Endothelial cell (in vitro differentiated cells): Measurements from ENCODE around the gene NFKBIE. TPM values are rescaled to one million over a fixed set of nuclear protein-coding genes. Genes with fewer than 3 reads are reported as not detected.

ENCODE experiments used
- DNase-seq: peaks from one replicate; pipeline ENCODE4 v3.0.0; 2021; ENCODE audit warnings: low spot score
- H3K27ac Mint-ChIP-seq: one replicate; pipeline ENCODE4 v1.8.0; 2021; ENCODE audit warnings: mixed read lengths, inconsistent platforms; ENCODE audit not compliant: unreplicated experiment
- H3K27me3 Mint-ChIP-seq: one replicate; pipeline ENCODE4 v1.8.0; 2021; ENCODE audit warnings: mild to moderate bottlenecking, moderate library complexity, mixed read lengths, inconsistent platforms; ENCODE audit not compliant: unreplicated experiment
- H3K36me3 Mint-ChIP-seq: one replicate; pipeline ENCODE4 v1.8.0; 2021; ENCODE audit warnings: mild to moderate bottlenecking, low read depth, mixed read lengths, inconsistent platforms; ENCODE audit not compliant: unreplicated experiment
- H3K4me1 Mint-ChIP-seq: one replicate; pipeline ENCODE4 v1.8.0; 2021; ENCODE audit warnings: mild to moderate bottlenecking, mixed read lengths, inconsistent platforms; ENCODE audit not compliant: unreplicated experiment
- H3K4me3 Mint-ChIP-seq: one replicate; pipeline ENCODE4 v1.8.0; 2021; ENCODE audit warnings: mild to moderate bottlenecking, mixed read lengths, inconsistent platforms; ENCODE audit not compliant: unreplicated experiment
- H3K9me3 Mint-ChIP-seq: one replicate; pipeline ENCODE4 v1.8.0; 2021; ENCODE audit warnings: mixed read lengths, inconsistent platforms; ENCODE audit not compliant: unreplicated experiment
- CTCF ChIP-seq: fragments of 200-600 bp; sonication (generic); IDR thresholded peaks from one replicate; pipeline ENCODE4 v1.5.0; 2021; ENCODE audit warnings: antibody characterized with exemption; ENCODE audit not compliant: unreplicated experiment
- total RNA-seq: library from RNA; stranded (reverse); fragmentation: NEBNext Ultra II Directional; extraction: Animal tissue kit (Norgen Biotek cat#: 25700); gene quantifications from one replicate; pipeline ENCODE4 v1.2.1, GENCODE V29; 2021; ENCODE audit not compliant: unreplicated experiment

NFKBIE gene
- total RNA-seq, 1 donor from 2014 or later, result 16.7 TPM

- Mint-ChIP-seq H3K9me3 (no peaks in the 10 kb centered on the region), H3K4me1 (peaks cover 37% of the 10 kb centered on the region), H3K27ac (peak overlapping the region; percentile 13), H3K4me3 (peak overlapping the region; percentile 96), H3K27me3 (peaks cover 7% of the 10 kb centered on the region), H3K36me3 (peaks cover 14% of the 10 kb centered on the region)
- DNase-seq, result no peak
- TF ChIP-seq CTCF, result no peak
These were observed 2.6 kb downstream of the NFKBIE start for GRCh38 chr6:44262467-44263353.

GRCh38 chr6:44261581-44261980, 3.8 kb downstream of the NFKBIE start:
- Mint-ChIP-seq H3K9me3 (no peaks in the 10 kb centered on the region), H3K4me1 (peaks cover 40% of the 10 kb centered on the region), H3K27ac (no peak overlapping the region), H3K27me3 (peaks cover 9% of the 10 kb centered on the region), H3K36me3 (peaks cover 17% of the 10 kb centered on the region), H3K4me3 (no peak overlapping the region)
- TF ChIP-seq CTCF, result no peak
- DNase-seq, result no peak

- Mint-ChIP-seq H3K4me3 (peak overlapping the region; percentile 13), H3K36me3 (peaks cover 23% of the 10 kb centered on the region), H3K9me3 (no peaks in the 10 kb centered on the region), H3K27me3 (peaks cover 13% of the 10 kb centered on the region), H3K27ac (peak overlapping the region; percentile 49), H3K4me1 (peaks cover 49% of the 10 kb centered on the region)
- DNase-seq, result no peak
- TF ChIP-seq CTCF, result no peak
These were observed 4.7 kb downstream of the NFKBIE start for GRCh38 chr6:44260451-44261297.

- H3K36me3 Mint-ChIP-seq, result peaks cover 30% of the 10 kb centered on the region
- H3K4me3 Mint-ChIP-seq, result no peak overlapping the region
- no peak for DNase-seq
- H3K27ac Mint-ChIP-seq, result no peak overlapping the region
- no peaks in the 10 kb centered on the region for H3K9me3 Mint-ChIP-seq
- no peak for TF ChIP-seq CTCF
- peaks cover 56% of the 10 kb centered on the region for H3K4me1 Mint-ChIP-seq
- peaks cover 15% of the 10 kb centered on the region for H3K27me3 Mint-ChIP-seq
These were observed 5.3 kb downstream of the NFKBIE start for GRCh38 chr6:44260011-44260410.
